Measurements from ENCODE around the gene RASGRF1.
"Not testable (repeated sequence)": the region's sequence is repeated elsewhere in the genome, so short reads cannot be mapped to it uniquely, and the experiment has no call there.

RASGRF1 gene

GRCh38 chr15:79113831-79114230 is 23.3 kb upstream of the RASGRF1 start:
- Histone ChIP-seq H3K9me3 (ENCODE audit: insufficient read depth, low read length) (no peaks in the 10 kb centered on the region), H3K4me1 (ENCODE audit: low read length) (no peaks in the 10 kb centered on the region), H4K20me1 (ENCODE audit: insufficient read depth, low read length) (no peaks in the 10 kb centered on the region), H3K36me3 (replicated peaks; ENCODE audit: low read depth, low read length) (no peaks in the 10 kb centered on the region), H3K4me2 (ENCODE audit: low read length) (no peak overlapping the region), H3K9ac (ENCODE audit: low read length) (no peak overlapping the region), H3K79me2 (ENCODE audit: low read length) (no peaks in the 10 kb centered on the region), H2AFZ (ENCODE audit: low read depth, low read length) (no peak overlapping the region), H3K4me3 (ENCODE audit: low read length) (no peak overlapping the region), H3K27ac (ENCODE audit: low read length) (no peak overlapping the region), H3K27me3 (ENCODE audit: low read depth, low read length) (peaks cover 30% of the 10 kb centered on the region)
- TF ChIP-seq CTCF (IDR thresholded peaks at IDR 0.05; ENCODE audit: low read depth, low read length) (no peak), EZH2phosphoT487 (IDR thresholded peaks at IDR 0.05; ENCODE audit: low read depth) (no peak)

- H4K20me1 ChIP-seq (ENCODE audit: insufficient read depth, low read length); H3K27ac ChIP-seq (ENCODE audit: low read length); H3K36me3 ChIP-seq (replicated peaks; ENCODE audit: low read depth, low read length); H3K79me2 ChIP-seq (ENCODE audit: low read length); H3K4me3 ChIP-seq (ENCODE audit: low read length); H2AFZ ChIP-seq (ENCODE audit: low read depth, low read length); H3K9ac ChIP-seq (ENCODE audit: low read length); H3K9me3 ChIP-seq (ENCODE audit: insufficient read depth, low read length); H3K4me2 ChIP-seq (ENCODE audit: low read length): not testable (repeated sequence)
- H3K27me3 ChIP-seq (ENCODE audit: low read depth, low read length): peaks cover 30% of the 10 kb centered on the region
- H3K4me1 ChIP-seq (ENCODE audit: low read length): peaks cover 13% of the 10 kb centered on the region
Measured at GRCh38 chr15:79111404-79111803, 20.8 kb upstream of the RASGRF1 start.

GRCh38 chr15:79105141-79105540 is 14.6 kb upstream of the RASGRF1 start:
- Histone ChIP-seq H3K9me3 (ENCODE audit: insufficient read depth, low read length) (no peaks in the 10 kb centered on the region), H4K20me1 (ENCODE audit: insufficient read depth, low read length) (no peaks in the 10 kb centered on the region), H3K9ac (ENCODE audit: low read length) (no peak overlapping the region), H3K27ac (ENCODE audit: low read length) (no peak overlapping the region), H3K79me2 (ENCODE audit: low read length) (no peaks in the 10 kb centered on the region), H3K4me3 (ENCODE audit: low read length) (no peak overlapping the region), H2AFZ (ENCODE audit: low read depth, low read length) (no peak overlapping the region), H3K4me2 (ENCODE audit: low read length) (no peak overlapping the region), H3K4me1 (ENCODE audit: low read length) (peaks cover 21% of the 10 kb centered on the region), H3K27me3 (ENCODE audit: low read depth, low read length) (peaks cover 36% of the 10 kb centered on the region), H3K36me3 (replicated peaks; ENCODE audit: low read depth, low read length) (no peaks in the 10 kb centered on the region)
- TF ChIP-seq CTCF (IDR thresholded peaks at IDR 0.05; ENCODE audit: low read depth, low read length) (no peak), EZH2phosphoT487 (IDR thresholded peaks at IDR 0.05; ENCODE audit: low read depth) (no peak)

- Histone ChIP-seq H2AFZ (ENCODE audit: low read depth, low read length) (no peak overlapping the region), H3K79me2 (ENCODE audit: low read length) (no peaks in the 10 kb centered on the region), H3K27me3 (ENCODE audit: low read depth, low read length) (peaks cover 54% of the 10 kb centered on the region), H3K9ac (ENCODE audit: low read length) (no peak overlapping the region), H3K9me3 (ENCODE audit: insufficient read depth, low read length) (no peaks in the 10 kb centered on the region), H3K4me3 (ENCODE audit: low read length) (no peak overlapping the region), H3K4me1 (ENCODE audit: low read length) (peaks cover 20% of the 10 kb centered on the region), H3K27ac (ENCODE audit: low read length) (no peak overlapping the region), H4K20me1 (ENCODE audit: insufficient read depth, low read length) (no peaks in the 10 kb centered on the region), H3K36me3 (replicated peaks; ENCODE audit: low read depth, low read length) (no peaks in the 10 kb centered on the region), H3K4me2 (ENCODE audit: low read length) (no peak overlapping the region)
- TF ChIP-seq CTCF (IDR thresholded peaks at IDR 0.05; ENCODE audit: low read depth, low read length) (no peak), EZH2phosphoT487 (IDR thresholded peaks at IDR 0.05; ENCODE audit: low read depth) (no peak)
Measured at GRCh38 chr15:79102595-79102994, 12.0 kb upstream of the RASGRF1 start.

Measured in OCI-LY3 (cell line).